Measurements from ENCODE around the gene CEACAM21.

Gene CEACAM21

DNA sequence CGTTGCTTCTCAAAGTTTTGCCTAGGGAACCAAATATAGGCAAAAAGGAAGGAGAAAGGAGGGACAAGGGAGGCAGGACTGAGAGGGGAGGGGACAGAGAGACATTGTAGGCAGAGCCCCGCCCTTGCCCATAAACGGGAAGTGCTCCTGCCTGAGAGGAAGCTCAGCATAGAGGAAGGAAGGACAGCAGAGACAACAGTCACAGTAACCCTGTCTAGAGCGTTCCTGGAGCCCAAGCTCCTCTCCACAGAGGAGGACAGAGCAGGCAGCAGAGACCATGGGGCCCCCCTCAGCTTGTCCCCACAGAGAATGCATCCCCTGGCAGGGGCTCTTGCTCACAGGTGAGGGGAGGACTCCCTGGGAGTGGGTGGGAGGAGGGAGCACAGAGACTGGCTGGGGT is at the start of gene CEACAM21:
Gene CEACAM21, plus strand, starts transcription at position 169 of the 400 bp plus-strand sequence. Its CDS starts 109 bp downstream, at position 278.
- DNase-seq (ENCODE audit: low spot score) = peak; percentile 60

DNA sequence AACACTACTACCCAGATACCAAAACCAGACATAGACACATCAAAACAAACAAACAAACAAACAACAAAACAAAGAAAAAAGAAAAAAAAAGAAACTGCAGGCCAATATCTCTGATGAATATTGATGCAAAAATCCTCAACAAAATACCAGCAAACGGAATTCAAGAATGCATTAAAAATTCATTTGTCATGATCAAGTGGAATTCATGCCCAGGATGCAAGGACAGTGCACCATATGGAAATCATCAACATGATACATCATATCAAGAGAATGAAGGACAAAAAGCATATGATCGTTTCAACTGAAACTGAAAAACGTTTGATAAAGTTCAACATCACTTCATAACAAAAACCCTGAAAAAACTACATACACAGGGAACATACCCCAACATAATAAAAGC is 48.9 kb upstream of the CEACAM21 start:
- no peak for DNase-seq (ENCODE audit: low spot score)

DNA sequence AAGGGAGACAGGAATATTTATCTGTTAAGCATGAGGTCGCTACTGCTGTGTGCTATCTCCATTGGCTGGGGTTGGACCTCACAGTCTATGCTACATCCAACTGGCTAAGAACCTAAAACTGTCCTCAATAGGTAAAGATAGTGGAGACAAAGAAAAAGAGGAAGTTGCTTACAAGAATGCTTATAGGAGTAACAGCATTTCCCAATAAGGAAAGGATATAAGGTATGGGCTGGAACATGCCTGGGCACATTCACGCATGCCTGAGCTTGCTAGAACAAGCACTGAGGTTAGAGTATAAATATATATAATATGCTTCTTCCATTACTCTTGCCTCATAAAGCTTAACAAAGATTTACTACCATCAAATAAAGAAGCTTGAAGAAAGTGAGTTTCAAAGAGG is 47.9 kb upstream of the CEACAM21 start:
- DNase-seq (ENCODE audit: low spot score) = no peak

DNA sequence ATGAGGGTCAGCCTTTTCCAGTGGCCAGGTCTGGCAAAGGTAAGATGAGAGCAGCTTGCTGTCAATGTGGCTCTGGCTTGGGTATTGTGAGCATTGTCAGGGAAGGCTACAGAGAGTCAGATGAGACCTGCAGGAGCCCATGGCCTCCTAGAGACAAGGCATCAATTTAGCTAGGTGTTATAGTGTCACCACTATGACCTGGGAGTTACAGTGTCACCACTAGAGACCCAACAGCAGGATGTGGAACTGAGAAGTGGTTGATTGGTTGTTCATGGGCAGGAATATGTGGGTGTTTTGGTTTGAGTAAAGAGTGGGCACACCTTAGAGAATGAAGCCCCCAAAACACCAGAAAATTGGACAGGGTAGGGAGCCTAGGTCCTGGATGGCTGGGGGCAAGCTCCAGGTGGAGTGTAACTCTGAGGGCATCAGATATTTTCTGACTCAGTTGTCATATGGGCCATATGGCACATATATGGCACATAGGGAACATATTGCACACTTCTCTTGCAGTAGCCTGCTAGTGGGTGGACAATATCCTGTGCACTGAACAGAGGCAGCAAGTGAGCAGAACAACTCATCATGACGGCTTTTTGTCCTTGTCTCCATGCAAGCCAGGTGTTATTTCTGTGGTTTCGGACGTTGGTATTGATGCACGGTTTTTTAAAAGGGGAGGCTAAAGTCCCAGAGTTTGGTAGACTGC is 46.3 kb upstream of the CEACAM21 start:
- DNase-seq (ENCODE audit: low spot score) = no peak

DNA sequence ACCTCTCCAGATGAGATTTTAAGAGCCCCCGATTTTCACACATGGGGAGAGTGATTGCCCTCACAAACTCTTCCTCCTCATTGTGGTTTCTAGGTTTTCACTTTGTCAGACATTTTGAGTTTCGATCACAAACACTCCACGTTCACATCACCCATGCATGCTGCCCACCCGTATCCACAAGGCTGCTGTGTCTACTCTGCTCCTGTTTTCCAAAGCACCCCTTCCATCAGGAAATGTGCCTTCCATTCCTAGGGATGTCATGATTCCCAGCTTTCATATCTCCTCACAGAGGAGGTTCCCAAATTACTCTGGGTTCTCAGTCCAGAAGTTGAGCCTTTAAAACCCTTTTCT is 45.8 kb upstream of the CEACAM21 start:
- no peak for DNase-seq (ENCODE audit: low spot score)

DNA sequence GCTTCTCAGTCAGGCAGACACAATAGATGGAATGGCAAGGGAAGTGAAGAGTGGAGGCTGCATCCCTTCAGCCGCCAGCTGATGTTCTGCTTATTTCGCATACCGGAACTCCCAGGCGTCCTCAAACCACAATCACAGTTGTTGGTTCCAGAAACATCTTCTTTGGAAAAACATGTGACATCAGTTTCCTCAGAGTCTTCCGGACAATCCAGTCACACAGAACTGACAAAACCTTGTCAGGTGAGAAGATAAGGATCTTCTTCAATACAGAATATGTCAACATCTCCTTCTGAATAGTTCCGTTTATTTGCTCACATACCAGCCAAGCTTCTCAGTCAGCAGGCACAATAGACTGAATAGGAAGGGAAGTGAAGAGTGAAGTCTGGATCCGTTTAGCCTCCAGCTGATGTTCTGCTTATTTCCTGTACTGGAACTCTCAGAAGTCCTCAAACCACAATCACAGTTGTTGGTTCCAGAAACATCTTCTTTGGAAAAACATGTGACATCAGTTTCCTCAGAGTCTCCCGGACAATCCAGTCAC is 45.1 kb upstream of the CEACAM21 start:
- DNase-seq (ENCODE audit: low spot score) = peak; percentile 35

DNA sequence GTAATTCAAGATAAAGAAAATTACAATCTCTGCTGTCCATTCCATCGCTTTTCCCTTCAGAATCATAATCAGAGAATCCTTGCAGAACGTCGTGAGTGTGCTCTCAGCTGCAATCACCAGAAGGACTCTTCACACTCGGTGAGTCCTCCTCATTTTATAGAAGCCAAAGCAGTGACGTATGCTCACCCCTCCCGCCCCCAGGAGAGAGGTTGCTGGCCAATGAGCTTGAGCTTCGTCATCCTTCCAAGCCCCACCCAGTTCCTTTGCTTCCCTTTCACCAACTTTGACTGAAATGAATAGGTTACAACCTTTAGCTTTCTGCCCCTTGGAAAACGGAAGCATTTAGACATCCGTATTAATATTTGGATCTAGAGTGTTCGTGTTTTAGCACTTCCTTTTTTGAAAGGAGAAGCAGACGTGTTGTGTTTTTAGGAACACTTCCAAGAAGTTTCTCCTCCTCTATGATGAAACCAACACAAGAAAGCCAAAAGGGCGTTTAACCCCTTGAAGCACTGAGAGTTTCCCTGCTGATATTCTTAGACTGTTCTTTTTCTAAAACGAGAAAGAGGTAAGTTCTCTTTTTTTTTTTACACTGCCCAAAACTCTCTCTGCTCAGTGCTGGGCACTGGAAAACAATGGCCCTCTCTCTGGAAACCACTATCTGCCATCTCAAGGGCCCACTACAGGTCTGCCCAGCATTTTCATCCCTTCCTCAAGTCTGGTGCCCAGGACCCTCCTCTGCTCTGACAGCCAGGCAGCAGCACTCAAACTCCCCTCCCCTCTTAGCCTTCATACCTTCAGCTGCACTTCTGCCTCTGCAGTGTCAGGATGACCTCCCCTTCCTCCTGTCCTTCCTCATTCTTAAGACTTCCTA is 44.3 kb upstream of the CEACAM21 start:
- DNase-seq (ENCODE audit: low spot score) = peak; percentile 97

DNA sequence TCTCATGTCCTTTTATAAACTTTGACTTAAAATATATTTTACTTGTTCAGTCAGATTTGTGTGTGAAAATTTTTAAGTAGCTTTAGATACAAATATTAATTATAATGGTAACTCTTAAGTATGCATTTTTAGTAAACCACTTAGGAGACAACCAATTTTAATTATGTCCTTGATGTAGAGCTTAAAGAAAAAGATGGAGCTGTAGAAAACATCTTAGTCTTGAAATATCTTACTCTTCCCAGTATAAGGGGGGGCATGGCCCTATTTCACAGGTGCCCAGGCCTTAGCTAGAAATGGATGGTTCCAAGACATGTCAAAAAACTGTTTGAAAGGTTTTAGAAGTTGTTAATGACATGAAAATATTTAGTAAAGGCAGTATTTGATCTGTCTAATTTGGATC is 43.4 kb upstream of the CEACAM21 start:
- DNase-seq (ENCODE audit: low spot score) = no peak

DNA sequence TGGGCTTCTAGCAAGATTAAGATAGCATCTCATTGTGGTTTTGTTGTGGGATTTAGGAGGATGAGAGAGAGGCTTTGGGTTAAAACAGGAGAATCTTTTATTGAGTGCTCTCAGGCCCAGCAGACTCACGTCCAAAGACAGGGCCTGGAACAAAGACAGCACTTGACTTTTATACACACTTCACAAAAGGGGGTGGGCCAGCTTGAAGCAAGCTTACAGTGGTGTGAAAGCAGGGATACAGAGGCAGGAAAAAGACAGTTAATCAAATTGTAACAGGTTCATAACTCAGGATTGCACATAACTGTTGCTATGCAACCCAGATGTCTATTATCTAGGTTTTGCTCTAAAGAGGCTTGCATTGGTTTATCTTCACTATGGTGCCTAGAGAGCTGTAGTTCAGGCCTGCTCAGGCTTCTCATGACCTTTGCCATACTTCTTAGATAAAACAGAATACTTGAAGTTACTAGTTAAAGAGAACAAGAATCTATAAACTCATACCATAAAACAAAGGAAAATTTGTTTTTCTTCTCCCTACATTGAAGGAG is 42.2 kb upstream of the CEACAM21 start:
- no peak for DNase-seq (ENCODE audit: low spot score)

DNA sequence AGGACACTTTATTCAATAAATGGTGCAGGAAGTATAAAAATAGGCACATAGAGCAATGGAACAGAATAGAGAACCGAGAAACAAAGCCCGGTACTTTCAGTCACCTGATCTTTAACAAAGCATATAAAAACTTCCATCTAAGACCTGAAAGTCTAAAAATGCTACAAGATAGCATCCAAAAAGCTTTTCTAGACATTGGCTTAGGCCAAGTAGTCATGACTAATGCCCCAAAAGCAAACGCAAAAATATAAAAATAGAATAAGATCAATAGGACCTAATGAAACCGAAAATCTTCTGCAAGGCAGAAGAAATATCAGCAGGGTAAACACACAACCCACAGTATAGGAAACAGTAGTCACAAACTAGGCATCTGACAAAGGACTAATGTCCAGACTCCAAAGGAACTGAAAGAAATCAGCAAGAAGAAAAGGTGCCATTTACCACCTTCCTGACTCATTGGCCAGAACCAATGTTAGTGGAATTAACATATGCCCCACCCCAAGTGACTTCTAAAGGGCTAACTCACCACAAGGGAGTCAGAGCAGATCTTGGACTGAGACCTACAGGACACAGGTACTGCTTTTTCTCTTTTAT is 40.8 kb upstream of the CEACAM21 start:
- peak; percentile 59 for DNase-seq (ENCODE audit: low spot score)

DNA sequence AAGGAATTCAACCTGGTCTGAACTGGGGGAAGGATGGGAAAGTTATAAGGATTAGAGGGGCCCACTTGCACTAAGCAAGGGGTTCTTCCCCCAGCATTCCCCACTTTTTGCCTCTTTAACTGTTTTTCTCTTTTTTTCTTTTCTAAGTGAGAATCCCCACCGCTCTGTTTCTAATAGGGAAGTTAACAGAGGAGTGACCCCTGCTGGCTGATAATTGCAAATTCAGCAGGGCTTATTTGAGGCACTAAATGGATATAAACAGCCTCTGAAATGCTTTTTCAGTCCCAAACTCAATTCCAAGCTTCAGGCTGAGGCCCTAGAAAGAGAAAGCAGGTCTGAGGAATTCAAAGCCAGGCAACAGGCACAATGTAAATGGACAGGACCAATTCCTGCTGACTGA is 38.2 kb upstream of the CEACAM21 start:
- DNase-seq (ENCODE audit: low spot score) = peak; percentile 48

DNA sequence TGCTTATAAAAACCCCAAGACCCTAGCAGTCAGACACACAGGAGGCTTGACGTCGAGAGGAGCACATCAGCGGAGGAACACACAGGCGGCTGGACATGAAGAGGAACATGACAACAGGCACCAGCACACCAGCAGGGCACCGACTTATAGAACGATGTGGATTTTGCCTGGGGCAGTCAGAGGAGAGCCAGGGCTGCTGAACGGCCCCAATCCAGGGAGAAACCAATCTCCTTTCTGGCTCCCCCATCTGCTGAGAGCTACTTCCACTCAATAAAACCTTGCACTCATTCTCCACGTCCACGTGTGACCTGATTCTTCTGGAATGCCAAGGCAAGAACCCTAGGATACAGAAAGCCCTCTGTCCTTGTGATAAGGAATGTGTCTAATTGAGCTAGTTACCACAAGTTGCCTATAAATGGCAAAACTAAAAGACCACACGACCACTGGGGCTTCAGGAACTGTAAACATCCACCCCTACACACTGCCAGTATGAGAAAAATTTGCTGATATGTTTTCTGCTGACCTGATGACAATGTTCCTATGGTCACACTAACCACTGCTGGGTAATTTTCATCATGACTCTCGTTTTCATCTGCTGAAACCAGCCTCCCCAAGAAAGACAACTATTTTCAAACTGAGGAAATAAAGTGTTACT is 35.8 kb upstream of the CEACAM21 start:
- DNase-seq (ENCODE audit: low spot score) = no peak

DNA sequence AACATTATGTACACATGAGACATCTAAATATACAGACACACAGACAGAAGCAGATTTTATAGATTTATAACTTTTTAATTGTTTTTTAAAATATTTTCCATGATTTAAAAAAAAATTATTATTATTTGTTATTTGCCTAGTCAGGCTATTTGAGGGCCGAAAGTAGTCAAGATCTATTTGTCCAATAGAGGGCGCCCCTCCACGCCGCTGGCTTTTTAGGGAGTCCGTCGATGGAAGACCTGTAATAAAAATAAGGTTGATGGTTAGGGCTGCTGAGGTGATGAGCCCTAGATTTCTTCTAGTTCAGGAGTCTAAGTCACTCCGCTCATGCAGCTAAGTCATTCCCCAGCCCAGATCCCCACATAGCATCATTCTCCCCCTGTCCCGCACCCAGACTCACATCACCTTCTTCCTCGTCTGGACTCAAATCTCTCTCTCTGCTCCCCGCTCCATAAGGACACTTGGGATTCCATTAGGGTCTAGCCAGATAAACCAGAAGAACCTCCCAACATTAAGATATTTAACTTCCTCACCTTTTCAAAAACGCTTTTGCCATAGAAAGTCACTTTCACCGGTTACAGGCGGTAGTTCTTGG is 33.9 kb upstream of the CEACAM21 start:
- DNase-seq (ENCODE audit: low spot score) = peak; percentile 86

DNA sequence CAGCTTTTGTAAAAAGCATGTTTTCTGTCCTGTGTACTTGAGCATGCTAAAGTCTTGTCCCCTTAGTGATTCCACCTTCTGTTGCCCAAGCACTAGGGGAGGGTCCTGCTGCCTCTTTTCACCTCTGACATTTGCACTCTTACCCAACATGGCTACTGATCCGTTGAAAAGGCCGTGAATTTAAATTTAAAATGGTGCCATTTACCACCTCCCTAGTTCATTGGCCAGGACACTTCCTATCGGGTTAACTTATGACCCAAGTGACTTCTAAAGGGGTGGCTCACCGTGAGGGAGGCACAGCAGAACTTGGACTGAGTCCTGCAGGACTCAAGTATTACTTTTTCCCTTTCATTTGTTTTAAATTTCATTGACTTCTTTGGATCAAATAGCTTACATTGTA is 33.3 kb upstream of the CEACAM21 start:
- no peak for DNase-seq (ENCODE audit: low spot score)

DNA sequence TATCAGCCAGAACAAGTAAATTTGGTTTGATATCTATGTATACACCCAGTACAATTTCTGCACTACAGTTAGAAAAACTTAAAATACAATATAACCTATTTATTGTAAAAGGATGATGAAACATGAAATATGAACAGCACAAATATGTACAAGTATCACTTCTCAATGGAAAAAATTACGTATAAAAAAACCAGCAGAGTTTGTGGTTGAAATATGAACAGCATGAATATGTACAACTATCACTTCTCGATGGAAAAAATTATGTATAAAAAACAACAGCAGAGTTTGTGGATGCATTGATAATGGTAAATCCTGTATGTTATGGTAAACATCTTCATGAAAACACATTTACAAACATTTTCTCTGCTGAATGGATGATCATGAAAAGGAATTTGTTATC is 32.4 kb upstream of the CEACAM21 start:
- DNase-seq (ENCODE audit: low spot score) = no peak

DNA sequence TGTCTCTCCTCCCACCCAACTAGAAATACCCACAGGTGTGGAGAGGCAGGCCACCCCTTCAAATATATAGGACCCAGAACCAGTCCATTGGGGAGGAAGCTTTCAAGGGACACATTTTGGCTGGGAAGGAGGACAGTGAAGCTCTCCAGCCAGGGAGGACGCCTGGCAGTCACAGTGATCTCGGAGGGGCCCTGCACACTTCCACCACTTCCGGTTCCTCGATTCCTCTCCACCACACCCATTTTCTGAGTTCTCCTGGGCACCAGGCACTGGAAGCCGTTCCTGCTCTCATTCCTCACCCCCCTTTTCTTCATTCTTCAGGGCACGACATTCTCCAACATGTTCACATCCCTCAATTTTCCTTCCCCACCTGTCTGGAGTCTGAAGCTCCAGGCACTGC is 30.4 kb upstream of the CEACAM21 start:
- DNase-seq (ENCODE audit: low spot score) = no peak

DNA sequence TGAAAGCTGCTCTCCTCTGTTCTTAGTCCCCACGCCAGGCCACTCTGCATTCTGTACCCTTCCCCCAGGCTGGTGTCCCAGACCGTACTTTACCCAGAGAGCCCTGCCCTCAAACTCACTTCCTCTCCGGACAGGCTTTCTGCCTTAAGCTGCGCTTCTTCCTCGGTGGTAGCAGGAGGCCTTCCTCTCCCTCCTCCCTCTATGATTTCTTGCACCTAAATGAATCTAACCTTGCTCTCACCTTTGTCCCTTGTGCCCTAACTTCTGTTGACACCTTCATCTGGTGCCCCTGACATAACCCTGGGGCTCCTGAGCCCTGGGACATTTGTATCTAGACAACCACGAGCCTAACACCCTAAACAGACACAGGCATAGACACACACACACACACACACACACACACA is 29.6 kb upstream of the CEACAM21 start:
- peak; percentile 47 for DNase-seq (ENCODE audit: low spot score)

DNA sequence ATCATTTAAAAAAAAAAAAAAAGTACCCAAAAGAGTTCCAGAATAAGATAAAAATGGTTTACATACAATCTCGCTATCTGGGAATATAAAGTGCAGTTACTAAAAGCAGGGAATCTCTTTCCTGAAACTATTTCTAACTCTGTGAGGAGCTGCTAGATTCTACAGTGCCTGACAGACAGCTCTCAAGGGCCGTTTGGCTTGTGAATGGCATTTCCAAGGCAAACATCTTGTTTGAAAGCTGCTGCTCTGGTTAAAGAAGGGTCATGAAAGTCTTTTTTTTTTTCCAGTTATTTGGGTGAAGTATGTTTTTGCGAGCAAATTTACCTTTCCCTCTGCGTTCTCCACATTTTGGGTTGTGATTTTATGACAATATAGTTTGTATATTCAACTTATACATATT is 29.0 kb upstream of the CEACAM21 start:
- no peak for DNase-seq (ENCODE audit: low spot score)

DNA sequence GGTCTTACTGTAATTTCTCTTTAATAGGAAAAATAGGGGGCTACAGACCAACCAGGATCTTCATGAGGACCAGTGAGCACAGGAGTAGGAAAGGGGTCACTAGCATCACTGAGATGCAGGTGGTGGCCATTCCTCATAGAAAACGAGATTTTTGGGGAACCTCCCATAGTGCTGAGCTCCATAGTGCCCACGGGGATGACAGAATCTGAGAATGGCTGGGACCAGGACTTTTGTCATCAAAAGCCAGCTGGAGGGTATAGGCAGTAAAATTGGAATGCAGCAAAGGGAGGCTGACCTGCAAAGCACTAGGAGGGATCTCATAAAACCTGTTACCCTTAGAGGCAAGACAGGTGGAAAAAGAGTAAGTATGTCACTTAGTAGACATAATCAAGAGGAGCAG is 28.4 kb upstream of the CEACAM21 start:
- no peak for DNase-seq (ENCODE audit: low spot score)

DNA sequence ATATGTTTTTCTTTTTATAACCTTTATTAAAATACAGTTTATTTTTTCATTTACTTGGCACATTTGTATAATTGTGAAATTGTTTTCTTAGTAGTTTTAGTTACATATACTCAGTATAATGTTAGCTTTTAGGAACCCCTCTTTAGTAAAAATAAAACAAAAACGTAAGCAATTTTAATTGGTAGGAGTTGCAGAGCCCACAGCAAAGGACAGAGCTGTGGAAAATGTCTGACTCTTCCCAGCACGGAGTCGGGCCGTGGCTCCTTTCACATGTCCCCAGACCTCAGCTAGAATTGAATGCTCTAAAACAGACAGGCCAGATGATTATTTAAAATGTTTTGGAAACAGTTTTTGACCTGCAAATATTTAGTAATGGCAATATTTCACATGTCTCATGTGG is 27.9 kb upstream of the CEACAM21 start:
- DNase-seq (ENCODE audit: low spot score) = no peak

DNA sequence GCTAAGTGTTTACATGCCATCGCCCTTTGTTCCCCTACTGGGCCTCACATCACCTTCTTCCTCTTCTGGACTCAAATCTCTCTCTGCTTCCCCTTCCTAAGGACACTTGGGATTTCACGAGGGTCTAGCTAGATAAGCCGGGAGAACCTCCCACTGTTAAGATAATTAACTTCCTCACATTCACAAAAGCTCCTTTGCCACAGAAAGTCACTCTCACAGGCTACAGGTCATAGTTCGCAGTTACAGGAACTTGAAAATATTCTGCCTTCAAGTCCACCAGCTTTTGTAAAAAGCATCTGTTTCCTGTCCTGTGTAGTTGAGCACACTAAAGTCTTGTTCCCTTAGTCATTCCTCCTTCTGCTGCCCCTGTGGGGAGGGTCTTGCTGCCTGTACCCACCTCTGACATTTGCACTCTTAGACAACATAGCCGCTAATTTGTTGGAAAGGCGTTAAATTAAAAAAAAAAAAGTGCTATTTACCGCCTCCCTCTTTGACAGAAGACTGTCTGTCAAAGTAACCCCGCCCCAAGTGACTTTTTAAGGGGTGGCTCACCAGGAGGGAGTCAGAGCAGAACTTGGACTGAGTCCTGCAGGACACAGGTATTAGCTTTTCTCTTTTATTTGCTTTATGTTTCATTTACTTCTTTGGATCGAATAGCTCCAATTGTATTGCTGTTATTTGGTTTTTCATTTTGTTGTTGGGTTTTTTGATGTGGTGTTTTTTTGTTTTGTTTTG is 26.8 kb upstream of the CEACAM21 start:
- DNase-seq (ENCODE audit: low spot score) = peak; percentile 94

Measured in NAMALWA (cell line).